Middle frontal gyrus (tissue), 1 donor: ENCODE data around the gene MAB21L4.

Source experiments
- DNase-seq: peaks from one replicate; pipeline ENCODE4 v3.0.0-alpha.2; 2015; ENCODE audit warnings: low spot score; ENCODE audit errors: extremely low spot score

Gene MAB21L4

GRCh38 chr2:240925568-240926515 lies 29.9 kb upstream of the MAB21L4 start:
- DNase-seq, result no peak

- no peak for DNase-seq
Observed at GRCh38 chr2:240925191-240925567, 29.2 kb upstream of the MAB21L4 start.

- no peak for DNase-seq
Observed at GRCh38 chr2:240922982-240923537, 27.1 kb upstream of the MAB21L4 start.

GRCh38 chr2:240922245-240922981 lies 26.5 kb upstream of the MAB21L4 start:
- DNase-seq, result no peak

- no peak for DNase-seq
Observed at GRCh38 chr2:240921995-240922244, 26.0 kb upstream of the MAB21L4 start.

GRCh38 chr2:240921311-240921994 lies 25.5 kb upstream of the MAB21L4 start:
- DNase-seq, result peak; percentile 11

- no peak for DNase-seq
Observed at GRCh38 chr2:240920783-240921231, 24.9 kb upstream of the MAB21L4 start.

- no peak for DNase-seq
Observed at GRCh38 chr2:240919786-240920782, 24.1 kb upstream of the MAB21L4 start.

GRCh38 chr2:240919161-240919781 lies 23.3 kb upstream of the MAB21L4 start:
- no peak for DNase-seq

GRCh38 chr2:240918258-240919091 lies 22.5 kb upstream of the MAB21L4 start:
- DNase-seq, result no peak

GRCh38 chr2:240917684-240918257 lies 21.8 kb upstream of the MAB21L4 start:
- DNase-seq, result no peak

GRCh38 chr2:240917009-240917683 lies 21.2 kb upstream of the MAB21L4 start:
- no peak for DNase-seq

GRCh38 chr2:240916571-240917008 lies 20.6 kb upstream of the MAB21L4 start:
- no peak for DNase-seq

- DNase-seq, result no peak
Observed at GRCh38 chr2:240915526-240916341, 19.8 kb upstream of the MAB21L4 start.

- no peak for DNase-seq
Observed at GRCh38 chr2:240914645-240915525, 18.9 kb upstream of the MAB21L4 start.
